HCT116 (cell line): ENCODE measurements around the gene TSPAN31.

ENCODE experiments used
- JUND ChIP-seq: IDR thresholded peaks from 2 replicates; pipeline ENCODE4 v1.6.1; 2012
- TF ChIP-seq, protein P1 (sequence below): IDR thresholded peaks from 2 replicates; pipeline ENCODE4 v1.6.1; 2012; ENCODE audit warnings: low read depth

DNA sequence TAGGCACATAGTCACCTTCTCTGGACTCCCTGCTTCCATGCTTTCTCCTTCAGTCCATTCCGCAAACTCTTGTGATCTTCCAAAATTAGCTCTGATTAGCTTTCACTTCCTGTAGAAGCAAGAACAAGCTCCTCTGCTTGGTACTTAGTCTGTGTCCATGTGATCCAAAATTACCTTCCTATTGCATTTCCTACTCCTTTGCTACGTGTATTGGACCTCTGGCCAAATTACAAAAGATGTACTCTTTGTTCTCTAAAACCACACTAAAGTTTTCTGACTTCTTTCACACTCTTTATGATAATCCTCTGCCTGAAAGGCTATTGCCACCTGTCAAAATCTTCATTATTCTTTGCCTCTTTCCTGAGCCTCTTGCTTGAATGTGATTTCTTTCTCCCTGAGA lies 37.0 kb downstream of the TSPAN31 start:
- no peak for TF ChIP-seq JUND
- TF ChIP-seq, protein P1, sequence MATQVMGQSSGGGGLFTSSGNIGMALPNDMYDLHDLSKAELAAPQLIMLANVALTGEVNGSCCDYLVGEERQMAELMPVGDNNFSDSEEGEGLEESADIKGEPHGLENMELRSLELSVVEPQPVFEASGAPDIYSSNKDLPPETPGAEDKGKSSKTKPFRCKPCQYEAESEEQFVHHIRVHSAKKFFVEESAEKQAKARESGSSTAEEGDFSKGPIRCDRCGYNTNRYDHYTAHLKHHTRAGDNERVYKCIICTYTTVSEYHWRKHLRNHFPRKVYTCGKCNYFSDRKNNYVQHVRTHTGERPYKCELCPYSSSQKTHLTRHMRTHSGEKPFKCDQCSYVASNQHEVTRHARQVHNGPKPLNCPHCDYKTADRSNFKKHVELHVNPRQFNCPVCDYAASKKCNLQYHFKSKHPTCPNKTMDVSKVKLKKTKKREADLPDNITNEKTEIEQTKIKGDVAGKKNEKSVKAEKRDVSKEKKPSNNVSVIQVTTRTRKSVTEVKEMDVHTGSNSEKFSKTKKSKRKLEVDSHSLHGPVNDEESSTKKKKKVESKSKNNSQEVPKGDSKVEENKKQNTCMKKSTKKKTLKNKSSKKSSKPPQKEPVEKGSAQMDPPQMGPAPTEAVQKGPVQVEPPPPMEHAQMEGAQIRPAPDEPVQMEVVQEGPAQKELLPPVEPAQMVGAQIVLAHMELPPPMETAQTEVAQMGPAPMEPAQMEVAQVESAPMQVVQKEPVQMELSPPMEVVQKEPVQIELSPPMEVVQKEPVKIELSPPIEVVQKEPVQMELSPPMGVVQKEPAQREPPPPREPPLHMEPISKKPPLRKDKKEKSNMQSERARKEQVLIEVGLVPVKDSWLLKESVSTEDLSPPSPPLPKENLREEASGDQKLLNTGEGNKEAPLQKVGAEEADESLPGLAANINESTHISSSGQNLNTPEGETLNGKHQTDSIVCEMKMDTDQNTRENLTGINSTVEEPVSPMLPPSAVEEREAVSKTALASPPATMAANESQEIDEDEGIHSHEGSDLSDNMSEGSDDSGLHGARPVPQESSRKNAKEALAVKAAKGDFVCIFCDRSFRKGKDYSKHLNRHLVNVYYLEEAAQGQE, result no peak
